Measurements from ENCODE around the gene SYT1. TPM values are rescaled to one million over a fixed set of nuclear protein-coding genes. Genes with fewer than 3 reads are reported as not detected.

Gene SYT1
- polyA plus RNA-seq, 3 donors = 0.72 TPM; not detected in 2

DNA sequence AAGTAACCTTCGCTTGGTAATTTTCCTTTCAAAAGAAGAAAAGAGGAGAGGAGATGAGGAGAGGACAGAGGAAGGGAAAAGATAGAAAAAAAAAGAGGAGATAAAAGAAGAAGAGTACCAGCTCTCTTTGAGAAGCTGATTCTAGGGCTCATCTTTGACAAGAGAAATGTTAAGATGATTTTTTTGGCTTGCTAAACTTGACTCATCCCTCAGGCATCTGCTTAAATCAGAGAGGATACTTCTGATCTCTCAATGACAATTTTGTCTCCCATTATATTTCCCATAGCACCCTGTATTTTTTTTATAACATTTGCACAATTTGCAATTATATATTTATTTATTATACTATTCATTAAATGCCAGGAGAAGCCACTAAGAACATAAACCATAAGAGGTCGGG, 17.1 kb downstream of the SYT1 start:
- H3K9me3 ChIP-seq (replicated peaks in 1 of 2; ENCODE audit: control insufficient read depth in 1 of 2, insufficient read depth in 1 of 2, low read length in 2 of 2) = no peaks in the 10 kb centered on the region
- H3K4me2 ChIP-seq (replicated peaks; ENCODE audit: extremely low read depth, low read length, poor library complexity, severe bottlenecking) = no peak overlapping the region
- Mint-ChIP-seq H3K4me1 (no peaks in the 10 kb centered on the region), H3K4me3 (no peak overlapping the region), H3K27me3 (ENCODE audit: low read depth in 3 of 3) (peaks cover 0 to 3% (median 2%) of the 10 kb centered on the region in 3 donors), H3K27ac (no peak overlapping the region), H3K36me3 (no peaks in the 10 kb centered on the region), H3K9me3 (peaks cover 0 to 2% (median 0%) of the 10 kb centered on the region in 7 donors)
- no peak overlapping the region for H3K9ac ChIP-seq (ENCODE audit: insufficient read depth, low read length, poor library complexity, severe bottlenecking)
- no peaks in the 10 kb centered on the region for H3K36me3 ChIP-seq (replicated peaks in 1 of 2; ENCODE audit: control insufficient read depth in 1 of 2, insufficient read depth in 2 of 2, low read length in 2 of 2)
- no peaks in the 10 kb centered on the region for H3K27me3 ChIP-seq (ENCODE audit: control insufficient read depth in 2 of 2, insufficient read depth in 2 of 2, low read length in 2 of 2)
- no peak overlapping the region for H3K4me3 ChIP-seq (replicated peaks in 1 of 3; ENCODE audit: low read depth in 2 of 3, low read length in 3 of 3)
- H2AFZ ChIP-seq (ENCODE audit: insufficient read depth, low read depth, low read length, poor library complexity, severe bottlenecking) = no peak overlapping the region
- H3K79me2 ChIP-seq (ENCODE audit: insufficient read depth, low read length) = no peaks in the 10 kb centered on the region
- no peaks in the 10 kb centered on the region for H4K20me1 ChIP-seq (ENCODE audit: insufficient read depth, low read length)
- DNase-seq = no peak
- H3K4me1 ChIP-seq (ENCODE audit: control insufficient read depth in 1 of 2, insufficient read depth in 2 of 2, low read length in 2 of 2) = no peaks in the 10 kb centered on the region
- H3K27ac ChIP-seq (ENCODE audit: low read depth in 1 of 2, low read length in 2 of 2) = no peak overlapping the region
- TF ChIP-seq, protein P1, sequence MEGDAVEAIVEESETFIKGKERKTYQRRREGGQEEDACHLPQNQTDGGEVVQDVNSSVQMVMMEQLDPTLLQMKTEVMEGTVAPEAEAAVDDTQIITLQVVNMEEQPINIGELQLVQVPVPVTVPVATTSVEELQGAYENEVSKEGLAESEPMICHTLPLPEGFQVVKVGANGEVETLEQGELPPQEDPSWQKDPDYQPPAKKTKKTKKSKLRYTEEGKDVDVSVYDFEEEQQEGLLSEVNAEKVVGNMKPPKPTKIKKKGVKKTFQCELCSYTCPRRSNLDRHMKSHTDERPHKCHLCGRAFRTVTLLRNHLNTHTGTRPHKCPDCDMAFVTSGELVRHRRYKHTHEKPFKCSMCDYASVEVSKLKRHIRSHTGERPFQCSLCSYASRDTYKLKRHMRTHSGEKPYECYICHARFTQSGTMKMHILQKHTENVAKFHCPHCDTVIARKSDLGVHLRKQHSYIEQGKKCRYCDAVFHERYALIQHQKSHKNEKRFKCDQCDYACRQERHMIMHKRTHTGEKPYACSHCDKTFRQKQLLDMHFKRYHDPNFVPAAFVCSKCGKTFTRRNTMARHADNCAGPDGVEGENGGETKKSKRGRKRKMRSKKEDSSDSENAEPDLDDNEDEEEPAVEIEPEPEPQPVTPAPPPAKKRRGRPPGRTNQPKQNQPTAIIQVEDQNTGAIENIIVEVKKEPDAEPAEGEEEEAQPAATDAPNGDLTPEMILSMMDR (IDR thresholded peaks at IDR 0.05) = no peak
- intact Hi-C loops (cut with micrococcal nuclease) = no loop called here
- 71% methylated on average over 1 of the region's 2 CpGs for WGBS (ENCODE audit: insufficient coverage)

DNA sequence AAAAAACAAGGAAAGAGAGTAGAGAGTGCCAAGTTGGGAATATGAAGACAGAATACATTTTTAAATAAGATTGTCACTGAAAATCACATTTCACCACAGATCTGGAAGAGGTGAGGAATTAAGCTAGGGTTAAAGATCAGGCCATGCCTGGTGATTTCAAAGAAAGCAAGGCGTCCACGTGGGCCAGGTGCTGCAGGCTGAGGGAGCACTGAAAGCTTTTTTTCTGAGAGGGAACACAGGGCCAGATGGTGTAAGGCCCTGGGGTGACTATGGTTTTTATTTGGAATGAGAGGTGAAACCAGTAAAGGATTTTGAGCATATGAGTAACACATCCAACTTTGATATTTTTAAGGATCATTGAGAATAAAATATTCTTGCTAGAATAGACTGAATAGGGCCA, 20.9 kb downstream of the SYT1 start:
- H3K27ac ChIP-seq (ENCODE audit: low read depth in 1 of 2, low read length in 2 of 2) = no peak overlapping the region
- H2AFZ ChIP-seq (ENCODE audit: insufficient read depth, low read depth, low read length, poor library complexity, severe bottlenecking) = no peak overlapping the region
- H3K4me3 ChIP-seq (replicated peaks in 1 of 3; ENCODE audit: low read depth in 2 of 3, low read length in 3 of 3) = no peak overlapping the region
- H3K36me3 ChIP-seq (replicated peaks in 1 of 2; ENCODE audit: control insufficient read depth in 1 of 2, insufficient read depth in 2 of 2, low read length in 2 of 2) = no peaks in the 10 kb centered on the region
- no peak for DNase-seq
- Mint-ChIP-seq H3K36me3 (no peaks in the 10 kb centered on the region), H3K27ac (no peak overlapping the region), H3K4me3 (no peak overlapping the region), H3K27me3 (ENCODE audit: low read depth in 3 of 3) (peaks cover 1 to 3% (median 2%) of the 10 kb centered on the region in 3 donors), H3K4me1 (no peaks in the 10 kb centered on the region), H3K9me3 (no peaks in the 10 kb centered on the region)
- H4K20me1 ChIP-seq (ENCODE audit: insufficient read depth, low read length) = no peaks in the 10 kb centered on the region
- intact Hi-C loops (cut with micrococcal nuclease) = no loop called here
- no peak overlapping the region for H3K4me2 ChIP-seq (replicated peaks; ENCODE audit: extremely low read depth, low read length, poor library complexity, severe bottlenecking)
- H3K4me1 ChIP-seq (ENCODE audit: control insufficient read depth in 1 of 2, insufficient read depth in 2 of 2, low read length in 2 of 2) = no peaks in the 10 kb centered on the region
- no peak overlapping the region for H3K9ac ChIP-seq (ENCODE audit: insufficient read depth, low read length, poor library complexity, severe bottlenecking)
- no peaks in the 10 kb centered on the region for H3K9me3 ChIP-seq (replicated peaks in 1 of 2; ENCODE audit: control insufficient read depth in 1 of 2, insufficient read depth in 1 of 2, low read length in 2 of 2)
- H3K79me2 ChIP-seq (ENCODE audit: insufficient read depth, low read length) = no peaks in the 10 kb centered on the region
- H3K27me3 ChIP-seq (ENCODE audit: control insufficient read depth in 2 of 2, insufficient read depth in 2 of 2, low read length in 2 of 2) = no peaks in the 10 kb centered on the region
- TF ChIP-seq, protein P1 (IDR thresholded peaks at IDR 0.05) = no peak
- WGBS (ENCODE audit: insufficient coverage) = no CpG with 5 or more reads among the region's 2 CpGs

All from CD14-positive monocyte (primary cell).